ENCODE measurements around the gene CEBPG.

Gene CEBPG

DNA sequence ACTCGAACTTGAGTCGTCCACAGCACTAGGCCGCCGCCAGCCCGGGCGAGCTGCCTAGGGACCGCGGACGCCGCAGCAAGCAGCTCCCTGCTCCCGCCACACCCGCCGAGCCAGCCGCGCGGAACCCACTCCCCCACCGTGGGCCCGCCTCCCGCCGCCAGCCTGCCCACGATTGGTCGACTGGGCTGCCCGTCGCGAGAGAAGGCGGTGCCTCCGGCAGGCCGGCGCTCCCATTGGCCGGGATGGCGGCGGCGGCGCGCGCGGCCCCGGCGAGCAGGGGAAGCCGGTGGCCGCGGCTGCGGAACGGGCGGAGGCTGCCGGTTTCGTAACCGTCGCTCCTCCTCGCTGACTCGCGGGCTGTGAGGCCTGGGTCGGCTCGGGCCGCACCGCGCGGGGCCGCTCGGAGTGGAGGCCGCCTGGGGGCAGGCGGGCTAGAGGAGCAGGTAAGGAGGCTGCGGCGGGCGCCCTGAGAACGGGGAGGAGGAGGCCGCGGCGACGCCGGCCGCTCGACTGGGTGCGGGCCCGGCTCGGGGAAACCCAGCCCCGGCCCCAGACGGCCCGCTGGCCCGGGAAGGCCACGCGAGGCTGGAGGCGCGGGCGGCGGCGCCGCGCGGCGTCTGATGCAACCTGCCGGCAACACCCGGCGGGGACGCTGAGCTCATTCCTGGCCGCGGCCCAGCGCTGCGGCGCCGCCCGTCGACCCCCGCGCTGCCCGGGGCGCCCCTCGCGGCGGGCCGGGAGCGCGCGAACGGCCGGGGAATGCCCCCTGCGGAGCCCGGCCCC, at the start of gene CEBPG:
CEBPG (plus strand) TSS at position 257 of the 783 bp plus-strand sequence. CDS start 5,531 bp downstream, outside the sequence.
- peak within 1 kb of the TSS; percentile 81 for H3K4me3 ChIP-seq (ENCODE audit: low read depth, low read length)
- no peak for TF ChIP-seq CTCF (IDR thresholded peaks at IDR 0.05; ENCODE audit: low read depth, low read length)

DNA sequence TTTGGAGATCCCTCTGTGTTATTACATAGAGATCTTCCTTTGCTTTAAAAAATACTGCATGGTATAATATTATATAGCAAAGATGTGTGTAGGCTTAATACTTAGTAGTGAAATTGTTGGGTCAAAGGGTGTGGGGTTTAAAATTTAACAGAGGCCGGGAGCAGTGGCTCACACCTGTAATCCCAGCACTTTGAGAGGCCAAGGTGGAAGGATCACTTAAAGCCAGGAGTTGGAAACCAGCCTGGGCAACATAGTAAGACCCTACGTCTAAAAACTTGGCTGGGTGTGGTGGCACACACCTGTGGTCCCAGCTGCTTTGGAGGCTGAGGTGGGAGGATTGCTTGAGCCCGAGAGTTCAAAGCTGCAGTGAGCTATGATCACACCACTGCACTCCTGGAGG, 48.9 kb upstream of the CEBPG start:
- H3K4me3 ChIP-seq (ENCODE audit: low read depth, low read length): no peak overlapping the region
- TF ChIP-seq CTCF (IDR thresholded peaks at IDR 0.05; ENCODE audit: low read depth, low read length): no peak

DNA sequence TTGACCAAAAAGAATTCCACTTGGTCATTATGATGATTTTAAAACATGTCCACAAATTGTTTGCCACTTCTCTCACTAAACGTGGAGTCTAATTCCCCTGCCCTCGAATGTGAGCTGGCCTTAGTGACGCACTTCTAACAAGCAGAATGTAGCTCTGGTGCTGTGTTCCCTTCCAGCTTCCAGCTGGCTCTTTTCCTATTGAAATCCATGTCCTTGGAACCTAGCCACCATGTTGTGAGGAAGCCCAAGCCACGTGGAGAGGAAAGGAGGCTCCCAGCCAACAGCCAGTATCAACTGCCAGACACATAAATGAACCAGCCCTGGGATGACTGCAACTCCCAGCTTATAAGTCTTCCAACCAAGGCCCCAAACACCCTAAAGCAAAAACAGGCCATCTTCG, 47.6 kb upstream of the CEBPG start:
- no peak for TF ChIP-seq CTCF (IDR thresholded peaks at IDR 0.05; ENCODE audit: low read depth, low read length)

GRCh38 chr19:33329060-33329459, 44.4 kb upstream of the CEBPG start:
- H3K4me3 ChIP-seq (ENCODE audit: low read depth, low read length): no peak overlapping the region
- no peak for TF ChIP-seq CTCF (IDR thresholded peaks at IDR 0.05; ENCODE audit: low read depth, low read length)

More for the DNA sequence above, 47.6 kb upstream of the CEBPG start:
- no peak overlapping the region for H3K4me3 ChIP-seq (ENCODE audit: low read depth, low read length)

GRCh38 chr19:33329736-33330135, 43.8 kb upstream of the CEBPG start:
- no peak overlapping the region for H3K4me3 ChIP-seq (ENCODE audit: low read depth, low read length)
- no peak for TF ChIP-seq CTCF (IDR thresholded peaks at IDR 0.05; ENCODE audit: low read depth, low read length)

DNA sequence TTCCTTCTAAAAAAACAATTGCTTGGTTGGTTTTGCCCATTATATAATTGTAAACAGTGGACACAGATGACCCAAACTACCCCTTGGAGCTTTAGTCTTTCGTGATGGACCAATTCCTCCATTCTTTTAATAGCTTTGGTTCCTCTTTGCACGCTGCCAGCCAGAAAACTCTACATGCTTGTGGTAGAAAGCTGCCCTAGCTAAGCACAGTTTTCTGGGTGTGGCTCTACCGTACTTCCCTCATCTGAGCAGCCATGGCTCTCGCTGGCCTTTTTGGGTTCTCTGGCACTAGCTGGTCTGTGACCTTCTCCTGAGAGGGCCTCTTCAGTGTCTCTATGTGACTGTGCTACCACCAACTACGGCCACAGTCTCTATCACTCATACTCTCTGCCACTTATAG, 41.3 kb upstream of the CEBPG start:
- TF ChIP-seq CTCF (IDR thresholded peaks at IDR 0.05; ENCODE audit: low read depth, low read length): no peak

GRCh38 chr19:33333151-33333550, 40.4 kb upstream of the CEBPG start:
- TF ChIP-seq CTCF (IDR thresholded peaks at IDR 0.05; ENCODE audit: low read depth, low read length): no peak
- H3K4me3 ChIP-seq (ENCODE audit: low read depth, low read length): no peak overlapping the region

More for the DNA sequence above, 41.3 kb upstream of the CEBPG start:
- no peak overlapping the region for H3K4me3 ChIP-seq (ENCODE audit: low read depth, low read length)
